ENCODE results near the gene KLHDC4. TPM values are rescaled to one million over a fixed set of nuclear protein-coding genes. Genes with fewer than 3 reads are reported as not detected.

The KLHDC4 gene
- polyA plus RNA-seq, 3 donors, result 11.2 to 26.4 (median 12.6) TPM

DNA sequence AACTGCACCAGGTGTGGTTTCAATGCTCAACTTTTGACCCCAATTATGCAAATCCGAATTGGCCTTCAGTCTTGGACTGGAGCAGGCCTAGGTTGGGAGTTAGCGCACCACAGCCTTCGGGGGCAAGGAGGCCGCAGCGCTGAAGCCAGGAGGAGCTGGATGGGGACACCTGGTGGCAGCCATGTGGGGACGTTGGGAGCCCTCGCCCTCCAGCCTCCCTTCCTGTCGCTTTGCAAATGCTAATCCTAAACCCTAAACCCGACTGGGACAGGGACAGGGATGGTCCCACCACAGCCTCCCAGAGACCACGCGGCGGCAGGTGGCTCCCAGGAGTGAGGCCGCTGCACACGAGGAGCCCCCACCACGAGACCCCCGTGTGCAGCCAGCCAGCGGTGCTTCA lies 58.7 kb downstream of the KLHDC4 start:
- no peaks in the 10 kb centered on the region for H4K20me1 ChIP-seq (ENCODE audit: insufficient read depth, low read length)
- no peak overlapping the region for H3K9ac ChIP-seq (ENCODE audit: insufficient read depth, low read length, poor library complexity, severe bottlenecking)
- no peaks in the 10 kb centered on the region for H3K27me3 ChIP-seq (ENCODE audit: control insufficient read depth in 2 of 2, insufficient read depth in 2 of 2, low read length in 2 of 2)
- H3K4me3 ChIP-seq (replicated peaks in 1 of 3; ENCODE audit: low read depth in 2 of 3, low read length in 3 of 3), result no peak overlapping the region
- no peaks in the 10 kb centered on the region for H3K9me3 ChIP-seq (replicated peaks in 1 of 2; ENCODE audit: control insufficient read depth in 1 of 2, insufficient read depth in 1 of 2, low read length in 2 of 2)
- H3K4me2 ChIP-seq (replicated peaks; ENCODE audit: extremely low read depth, low read length, poor library complexity, severe bottlenecking), result no peak overlapping the region
- Mint-ChIP-seq H3K4me3 (no peak overlapping the region), H3K36me3 (peaks cover 57 to 86% of the 10 kb centered on the region in 2 donors), H3K27me3 (ENCODE audit: low read depth in 3 of 3) (peaks cover 0 to 1% (median 1%) of the 10 kb centered on the region in 3 donors), H3K9me3 (no peaks in the 10 kb centered on the region), H3K4me1 (peaks cover 8% of the 10 kb centered on the region), H3K27ac (no peak overlapping the region)
- H3K79me2 ChIP-seq (ENCODE audit: insufficient read depth, low read length), result no peaks in the 10 kb centered on the region
- H2AFZ ChIP-seq (ENCODE audit: insufficient read depth, low read depth, low read length, poor library complexity, severe bottlenecking), result no peak overlapping the region
- 97% methylated on average over 17 of the region's 17 CpGs for WGBS (ENCODE audit: insufficient coverage)
- H3K36me3 ChIP-seq (replicated peaks in 1 of 2; ENCODE audit: control insufficient read depth in 1 of 2, insufficient read depth in 2 of 2, low read length in 2 of 2), result peaks cover 49 to 79% of the 10 kb centered on the region in 2 donors
- intact Hi-C loops (cut with micrococcal nuclease), result no loop called here
- no peaks in the 10 kb centered on the region for H3K4me1 ChIP-seq (ENCODE audit: control insufficient read depth in 1 of 2, insufficient read depth in 2 of 2, low read length in 2 of 2)
- no peak overlapping the region for H3K27ac ChIP-seq (ENCODE audit: low read depth in 1 of 2, low read length in 2 of 2)
- DNase-seq, result no peak
- TF ChIP-seq, protein P1, sequence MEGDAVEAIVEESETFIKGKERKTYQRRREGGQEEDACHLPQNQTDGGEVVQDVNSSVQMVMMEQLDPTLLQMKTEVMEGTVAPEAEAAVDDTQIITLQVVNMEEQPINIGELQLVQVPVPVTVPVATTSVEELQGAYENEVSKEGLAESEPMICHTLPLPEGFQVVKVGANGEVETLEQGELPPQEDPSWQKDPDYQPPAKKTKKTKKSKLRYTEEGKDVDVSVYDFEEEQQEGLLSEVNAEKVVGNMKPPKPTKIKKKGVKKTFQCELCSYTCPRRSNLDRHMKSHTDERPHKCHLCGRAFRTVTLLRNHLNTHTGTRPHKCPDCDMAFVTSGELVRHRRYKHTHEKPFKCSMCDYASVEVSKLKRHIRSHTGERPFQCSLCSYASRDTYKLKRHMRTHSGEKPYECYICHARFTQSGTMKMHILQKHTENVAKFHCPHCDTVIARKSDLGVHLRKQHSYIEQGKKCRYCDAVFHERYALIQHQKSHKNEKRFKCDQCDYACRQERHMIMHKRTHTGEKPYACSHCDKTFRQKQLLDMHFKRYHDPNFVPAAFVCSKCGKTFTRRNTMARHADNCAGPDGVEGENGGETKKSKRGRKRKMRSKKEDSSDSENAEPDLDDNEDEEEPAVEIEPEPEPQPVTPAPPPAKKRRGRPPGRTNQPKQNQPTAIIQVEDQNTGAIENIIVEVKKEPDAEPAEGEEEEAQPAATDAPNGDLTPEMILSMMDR (IDR thresholded peaks at IDR 0.05), result no peak

DNA sequence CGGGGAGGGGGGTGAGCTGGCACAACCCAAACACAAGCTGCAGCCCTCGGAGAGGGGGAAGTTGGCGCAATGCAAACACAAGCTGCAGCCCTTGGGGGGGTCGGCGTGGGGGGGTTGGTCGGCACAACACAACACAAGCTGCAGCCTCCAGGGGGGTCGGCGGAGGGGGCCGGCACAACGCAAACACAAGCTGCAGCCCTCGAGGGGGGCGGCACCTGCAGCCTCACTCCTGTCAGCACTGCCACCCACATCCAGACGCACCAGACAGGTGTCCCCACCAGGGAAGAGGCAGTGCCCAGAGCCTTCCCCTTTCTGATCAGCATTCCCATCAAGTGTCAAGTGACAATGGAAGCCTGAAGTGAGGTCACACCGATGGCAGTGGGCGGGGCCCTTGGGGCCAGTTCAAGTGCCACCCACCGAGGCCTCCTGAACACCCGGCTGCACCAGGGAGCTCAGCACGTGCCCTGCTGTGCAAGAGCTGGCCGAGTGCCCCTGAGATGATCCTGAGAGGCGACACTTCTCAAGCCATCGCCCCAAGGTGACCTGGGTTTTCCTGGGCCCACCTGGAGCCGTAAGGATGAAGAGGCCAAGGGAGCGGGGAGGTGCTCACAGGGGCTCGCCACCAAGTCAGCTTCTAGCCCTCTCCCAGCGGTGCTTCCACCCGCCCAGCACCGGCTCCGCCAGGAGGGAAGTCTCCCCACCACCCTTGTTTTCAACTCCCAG lies 59.3 kb downstream of the KLHDC4 start:
- Histone ChIP-seq H3K27me3 (ENCODE audit: control insufficient read depth in 2 of 2, insufficient read depth in 2 of 2, low read length in 2 of 2) (no peaks in the 10 kb centered on the region), H3K9ac (ENCODE audit: insufficient read depth, low read length, poor library complexity, severe bottlenecking) (no peak overlapping the region), H3K27ac (ENCODE audit: low read depth in 1 of 2, low read length in 2 of 2) (no peak overlapping the region), H3K9me3 (replicated peaks in 1 of 2; ENCODE audit: control insufficient read depth in 1 of 2, insufficient read depth in 1 of 2, low read length in 2 of 2) (no peaks in the 10 kb centered on the region), H4K20me1 (ENCODE audit: insufficient read depth, low read length) (no peaks in the 10 kb centered on the region), H3K4me1 (ENCODE audit: control insufficient read depth in 1 of 2, insufficient read depth in 2 of 2, low read length in 2 of 2) (no peaks in the 10 kb centered on the region), H3K79me2 (ENCODE audit: insufficient read depth, low read length) (no peaks in the 10 kb centered on the region), H3K36me3 (replicated peaks in 1 of 2; ENCODE audit: control insufficient read depth in 1 of 2, insufficient read depth in 2 of 2, low read length in 2 of 2) (peaks cover 49 to 80% of the 10 kb centered on the region in 2 donors), H3K4me2 (replicated peaks; ENCODE audit: extremely low read depth, low read length, poor library complexity, severe bottlenecking) (no peak overlapping the region), H3K4me3 (replicated peaks in 1 of 3; ENCODE audit: low read depth in 2 of 3, low read length in 3 of 3) (no peak overlapping the region), H2AFZ (ENCODE audit: insufficient read depth, low read depth, low read length, poor library complexity, severe bottlenecking) (no peak overlapping the region)
- no peak for DNase-seq
- intact Hi-C loops (cut with micrococcal nuclease), result no loop called here
- Mint-ChIP-seq H3K4me1 (peaks cover 8% of the 10 kb centered on the region), H3K27me3 (ENCODE audit: low read depth in 3 of 3) (peaks cover 0 to 1% (median 1%) of the 10 kb centered on the region in 3 donors), H3K36me3 (peaks cover 62 to 89% of the 10 kb centered on the region in 2 donors), H3K9me3 (no peaks in the 10 kb centered on the region), H3K27ac (no peak overlapping the region), H3K4me3 (no peak overlapping the region)
- TF ChIP-seq, protein P1 (IDR thresholded peaks at IDR 0.05), result no peak
- 86% methylated on average over 20 of the region's 28 CpGs for WGBS (ENCODE audit: insufficient coverage)

Data from CD14-positive monocyte (primary cell).